HG02852 (cell line): Measurements from ENCODE around the gene HMOX1.
"Not testable (repeated sequence)": the region's sequence is repeated elsewhere in the genome, so short reads cannot be mapped to it uniquely, and the experiment has no call there.

Source experiments
- ATAC-seq: cut with Tn5 transposase; IDR thresholded peaks from one replicate; pipeline ENCODE4 v1.9.1; 2021; ENCODE audit warnings: mild to moderate bottlenecking, moderate library complexity; ENCODE audit not compliant: unreplicated experiment

HMOX1 gene

DNA sequence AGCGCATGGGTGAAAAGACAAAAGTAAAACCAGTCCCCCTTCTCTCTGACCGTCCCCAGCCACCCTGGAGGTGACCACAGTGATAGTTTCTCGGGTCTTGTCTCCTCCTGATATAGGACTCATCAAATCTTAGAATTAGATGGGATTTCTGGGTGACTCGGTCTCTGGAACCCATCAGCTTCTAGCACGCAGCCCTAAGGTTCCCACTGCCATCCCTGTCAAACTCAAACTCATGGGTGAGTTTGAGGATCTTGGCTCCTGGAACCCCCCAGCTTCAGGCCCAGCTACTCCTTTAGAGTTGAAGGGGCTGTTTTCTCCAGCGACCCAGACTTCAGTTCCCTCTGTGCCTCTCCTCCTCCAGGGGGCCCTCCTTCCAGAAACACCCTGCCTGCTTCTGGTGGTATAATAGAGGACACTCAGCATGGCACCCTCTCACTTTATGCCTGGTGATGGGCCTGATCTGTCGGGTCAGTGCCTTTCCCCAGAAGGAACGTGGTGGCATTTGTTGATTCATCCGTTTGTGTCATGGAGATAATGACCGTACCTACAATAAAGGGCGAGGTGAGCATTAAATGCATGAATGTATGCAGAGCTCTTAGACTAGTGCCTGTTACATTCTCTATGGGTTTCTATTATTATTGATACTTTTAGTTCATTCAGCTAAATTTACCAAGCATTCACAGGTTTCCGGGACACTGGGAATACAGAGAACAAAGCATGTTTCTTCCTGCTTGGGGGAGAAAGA, 50.8 kb downstream of the HMOX1 start:
- no peak for ATAC-seq

- ATAC-seq, result no peak
These were observed 51.5 kb downstream of the HMOX1 start for GRCh38 chr22:35432228-35432905.

DNA sequence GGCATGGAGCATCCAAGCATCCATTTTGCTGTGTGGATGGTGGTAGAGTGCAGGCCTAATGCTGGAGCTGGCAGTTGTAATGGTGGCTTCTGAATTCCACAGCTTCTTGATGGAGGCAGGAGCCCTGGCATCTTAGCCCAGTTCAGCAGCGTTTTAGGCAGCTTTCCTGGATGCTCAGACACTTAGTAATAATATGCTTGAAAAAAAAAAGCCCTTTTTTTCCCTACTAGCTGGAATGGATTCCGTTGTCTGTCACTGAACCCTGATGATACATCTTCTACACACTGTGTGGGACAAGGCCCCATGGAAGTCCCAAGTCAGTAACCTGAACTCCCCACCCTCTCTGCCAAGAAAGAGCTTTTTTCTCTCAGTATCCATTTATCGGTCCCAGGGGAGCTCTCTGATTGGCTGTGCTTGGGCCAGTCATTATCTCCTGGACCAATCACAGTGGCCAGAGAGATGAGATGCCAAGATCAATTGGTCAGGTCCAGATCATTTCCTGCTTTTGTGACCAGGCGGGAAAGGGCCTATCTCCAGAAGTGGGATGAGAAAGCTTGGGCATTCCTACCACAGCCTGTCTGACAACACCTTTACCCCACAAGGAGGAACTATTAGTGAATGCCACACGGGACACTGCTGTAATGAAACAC, 53.3 kb downstream of the HMOX1 start:
- ATAC-seq, result no peak

DNA sequence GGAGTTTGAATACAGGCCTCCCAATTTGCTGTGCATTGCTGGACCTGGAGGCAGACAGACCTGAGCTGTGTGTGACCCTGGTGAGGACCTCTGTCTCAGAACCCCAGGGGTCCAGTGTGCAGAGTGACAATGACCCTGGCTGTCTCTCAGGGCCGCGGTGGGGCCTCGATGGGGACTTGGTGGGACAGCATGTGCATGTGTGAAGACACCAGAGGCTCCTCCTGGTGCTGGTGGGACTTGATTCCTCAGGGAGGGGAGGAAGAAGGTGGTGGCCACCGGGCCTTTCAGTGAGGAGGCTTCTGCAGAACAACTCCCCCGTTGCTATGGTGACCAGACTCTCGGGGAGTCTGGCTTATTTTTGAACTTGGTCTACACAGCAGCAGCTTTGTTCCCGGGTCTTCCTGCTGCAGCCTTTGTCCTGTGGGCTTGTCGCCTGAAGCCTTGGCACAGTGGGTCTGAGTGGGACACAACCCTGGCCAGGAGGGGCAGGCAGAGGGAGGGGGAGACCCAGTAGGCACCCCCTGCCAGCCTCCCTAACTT, 54.4 kb downstream of the HMOX1 start:
- ATAC-seq, result no peak

DNA sequence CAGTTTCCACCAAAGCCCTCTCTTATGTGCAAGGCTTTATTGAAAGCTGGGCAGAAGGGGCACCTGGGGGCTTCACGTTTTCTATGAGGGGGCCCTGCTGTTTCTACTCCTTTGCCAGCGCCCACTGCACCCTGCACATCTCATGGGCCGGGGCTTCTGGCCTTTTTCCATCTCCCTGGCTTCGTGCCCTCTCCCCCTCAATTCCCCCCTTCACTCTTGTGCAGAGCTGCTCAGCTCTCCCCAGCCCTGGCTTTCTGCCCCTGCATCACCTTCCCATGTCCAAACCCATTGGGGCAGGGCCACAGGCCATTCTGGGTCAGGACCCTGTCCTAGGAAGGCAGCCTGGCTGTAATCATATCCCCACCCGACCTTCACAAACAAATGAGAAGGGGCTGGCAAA, 55.5 kb downstream of the HMOX1 start:
- ATAC-seq, result no peak

- ATAC-seq, result no peak
These were observed 56.2 kb downstream of the HMOX1 start for GRCh38 chr22:35437049-35437448.

- not testable (repeated sequence) for ATAC-seq
These were observed 57.9 kb downstream of the HMOX1 start for GRCh38 chr22:35438673-35439364.

DNA sequence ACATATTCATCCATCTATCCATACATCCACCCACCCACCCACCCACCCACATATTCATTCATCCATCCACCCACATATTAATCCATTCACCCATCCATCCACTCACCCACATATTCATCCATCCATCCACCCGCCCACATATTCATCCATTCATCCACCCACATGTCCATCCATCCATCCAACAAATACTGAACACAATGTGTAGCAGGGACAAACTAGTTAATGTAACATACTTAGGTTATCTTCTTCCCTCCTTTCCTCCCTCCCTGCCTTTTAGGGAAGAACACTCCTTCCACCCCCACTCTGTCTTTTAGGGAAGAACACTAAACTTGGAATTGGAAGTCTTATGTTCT, 58.4 kb downstream of the HMOX1 start:
- no peak for ATAC-seq

DNA sequence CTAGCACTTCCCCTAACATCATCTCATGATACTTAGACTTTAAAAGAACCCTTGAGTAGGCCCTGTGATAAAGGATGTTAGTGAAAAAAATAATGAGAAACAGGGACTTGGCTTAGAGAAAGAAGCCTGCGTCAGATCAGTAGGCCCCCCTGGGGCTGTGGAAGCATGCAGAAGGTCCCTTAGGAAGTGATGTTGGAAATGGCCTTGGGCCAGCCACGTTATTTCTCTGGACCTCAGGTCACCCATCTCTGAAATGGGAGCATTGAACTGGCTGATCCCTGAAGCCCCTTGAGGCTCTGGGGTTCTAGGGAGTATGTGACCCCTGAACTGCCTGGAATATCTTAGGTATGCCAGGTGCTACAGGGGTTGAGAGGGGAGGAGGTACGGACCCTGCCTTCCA, 59.2 kb downstream of the HMOX1 start:
- ATAC-seq, result no peak

GRCh38 chr22:35441489-35442100, 60.7 kb downstream of the HMOX1 start:
- ATAC-seq, result no peak

- ATAC-seq, result no peak
These were observed 61.6 kb downstream of the HMOX1 start for GRCh38 chr22:35442471-35442870.

- ATAC-seq, result no peak
These were observed 62.4 kb downstream of the HMOX1 start for GRCh38 chr22:35443338-35443737.
